Duodenal mucosa (tissue), 2 donors: ENCODE data around the gene HDAC9.
"Not testable (repeated sequence)": the region's sequence is repeated elsewhere in the genome, so short reads cannot be mapped to it uniquely, and the experiment has no call there.

Experiments
- H3K27ac ChIP-seq: one replicate; pipeline ENCODE4 v1.7.0; 2013; ENCODE audit warnings: low read depth, low read length
- H3K27me3 ChIP-seq, 2 donors: one replicate each; pipeline ENCODE4 v1.7.0; 2013; ENCODE audit warnings: low read length in 2 of 2, control low read depth in 1 of 2; ENCODE audit not compliant: insufficient read depth in 2 of 2, control insufficient read depth in 1 of 2
- H3K36me3 ChIP-seq, 2 donors: one replicate each; pipeline ENCODE4 v1.7.0; 2013; ENCODE audit warnings: low read length in 2 of 2, control low read depth in 1 of 2; ENCODE audit not compliant: insufficient read depth in 2 of 2, control insufficient read depth in 1 of 2
- H3K4me1 ChIP-seq, 2 donors: one replicate each; pipeline ENCODE4 v1.7.0; 2013; ENCODE audit warnings: low read length in 2 of 2, control low read depth in 1 of 2; ENCODE audit not compliant: insufficient read depth in 2 of 2, control insufficient read depth in 1 of 2
- H3K4me3 ChIP-seq, 2 donors: one replicate each; pipeline ENCODE4 v1.7.0; 2013; ENCODE audit warnings: low read length in 2 of 2, low read depth in 1 of 2
- H3K9ac ChIP-seq, 2 donors: one replicate each; pipeline ENCODE4 v1.7.0; 2013; ENCODE audit warnings: low read length in 2 of 2, low read depth in 1 of 2
- H3K9me3 ChIP-seq, 2 donors: one replicate each; pipeline ENCODE4 v1.7.0; 2013; ENCODE audit warnings: low read length in 2 of 2, control low read depth in 1 of 2; ENCODE audit not compliant: control insufficient read depth in 1 of 2

HDAC9 gene

GRCh38 chr7:18958627-18959026 is 463.1 kb downstream of the HDAC9 start:
- H3K27me3 ChIP-seq: no peaks in the 10 kb centered on the region
- H3K27ac ChIP-seq: no peak overlapping the region
- no peaks in the 10 kb centered on the region for H3K36me3 ChIP-seq
- H3K9me3 ChIP-seq: peaks cover 0 to 3% of the 10 kb centered on the region in 2 donors
- H3K9ac ChIP-seq: no peak overlapping the region
- no peaks in the 10 kb centered on the region for H3K4me1 ChIP-seq
- H3K4me3 ChIP-seq: no peak overlapping the region

- Histone ChIP-seq H3K36me3 (no peaks in the 10 kb centered on the region), H3K9me3 (peaks cover 0 to under 1% of the 10 kb centered on the region in 2 donors), H3K9ac (no peak overlapping the region)
Measured at GRCh38 chr7:18960725-18961124, 465.2 kb downstream of the HDAC9 start.

GRCh38 chr7:18962031-18962430 is 466.5 kb downstream of the HDAC9 start:
- Histone ChIP-seq H3K4me1 (no peaks in the 10 kb centered on the region), H3K27me3 (no peaks in the 10 kb centered on the region), H3K4me3 (no peak overlapping the region), H3K27ac (no peak overlapping the region), H3K9me3 (no peaks in the 10 kb centered on the region), H3K9ac (no peak overlapping the region), H3K36me3 (no peaks in the 10 kb centered on the region)

More at GRCh38 chr7:18960725-18961124, 465.2 kb downstream of the HDAC9 start:
- Histone ChIP-seq H3K4me1 (no peaks in the 10 kb centered on the region), H3K4me3 (no peak overlapping the region), H3K27me3 (no peaks in the 10 kb centered on the region), H3K27ac (no peak overlapping the region)

GRCh38 chr7:18965657-18966056 is 470.1 kb downstream of the HDAC9 start:
- Histone ChIP-seq H3K4me3 (no peak overlapping the region), H3K27ac (no peak overlapping the region), H3K36me3 (no peaks in the 10 kb centered on the region), H3K9me3 (no peaks in the 10 kb centered on the region), H3K4me1 (no peaks in the 10 kb centered on the region), H3K9ac (no peak overlapping the region), H3K27me3 (no peaks in the 10 kb centered on the region)

GRCh38 chr7:18967755-18968154 is 472.2 kb downstream of the HDAC9 start:
- not testable (repeated sequence) for H3K4me1 ChIP-seq, H3K36me3 ChIP-seq, H3K27ac ChIP-seq, H3K9ac ChIP-seq, H3K27me3 ChIP-seq, H3K4me3 ChIP-seq, H3K9me3 ChIP-seq

GRCh38 chr7:18971839-18972238 is 476.3 kb downstream of the HDAC9 start:
- Histone ChIP-seq H3K9me3 (peaks cover 0 to 6% of the 10 kb centered on the region in 2 donors), H3K27ac (no peak overlapping the region), H3K4me3 (no peak overlapping the region), H3K27me3 (no peaks in the 10 kb centered on the region), H3K36me3 (no peaks in the 10 kb centered on the region), H3K4me1 (no peaks in the 10 kb centered on the region), H3K9ac (no peak overlapping the region)

- Histone ChIP-seq H3K27me3 (no peaks in the 10 kb centered on the region), H3K27ac (no peak overlapping the region), H3K9me3 (peaks cover 0 to 6% of the 10 kb centered on the region in 2 donors), H3K36me3 (no peaks in the 10 kb centered on the region), H3K4me3 (no peak overlapping the region), H3K4me1 (no peaks in the 10 kb centered on the region), H3K9ac (no peak overlapping the region)
Measured at GRCh38 chr7:18974803-18975202, 479.3 kb downstream of the HDAC9 start.

- no peak overlapping the region for H3K9ac ChIP-seq
- H3K36me3 ChIP-seq: no peaks in the 10 kb centered on the region
- no peak overlapping the region for H3K27ac ChIP-seq
- no peaks in the 10 kb centered on the region for H3K4me1 ChIP-seq
- H3K9me3 ChIP-seq: peaks cover 0 to 6% of the 10 kb centered on the region in 2 donors
- H3K4me3 ChIP-seq: no peak overlapping the region
- no peaks in the 10 kb centered on the region for H3K27me3 ChIP-seq
Measured at GRCh38 chr7:18975276-18975675, 479.7 kb downstream of the HDAC9 start.

GRCh38 chr7:18975689-18976280 is 480.2 kb downstream of the HDAC9 start:
- Histone ChIP-seq H3K27me3 (no peaks in the 10 kb centered on the region), H3K27ac (no peak overlapping the region), H3K9ac (no peak overlapping the region), H3K36me3 (no peaks in the 10 kb centered on the region), H3K4me1 (no peaks in the 10 kb centered on the region), H3K4me3 (no peak overlapping the region), H3K9me3 (peaks cover 0 to 6% of the 10 kb centered on the region in 2 donors)

GRCh38 chr7:18976715-18977471 is 481.3 kb downstream of the HDAC9 start:
- Histone ChIP-seq H3K9me3 (peaks cover 5 to 8% of the 10 kb centered on the region in 2 donors), H3K27me3 (no peaks in the 10 kb centered on the region), H3K36me3 (no peaks in the 10 kb centered on the region), H3K4me1 (no peaks in the 10 kb centered on the region), H3K9ac (no peak overlapping the region), H3K27ac (no peak overlapping the region), H3K4me3 (no peak overlapping the region)
